ENCODE measurements around the gene EVA1B.

EVA1B gene

GRCh38 chr1:36307601-36308330, 15.7 kb downstream of the EVA1B start:
- no peak for DNase-seq

- peak; percentile 80 for DNase-seq
Measured at GRCh38 chr1:36306902-36307456, 16.5 kb downstream of the EVA1B start.

GRCh38 chr1:36306210-36306901, 17.1 kb downstream of the EVA1B start, which contains the start of gene SH3D21:
TSS of gene SH3D21 (plus strand) at chr1:36306368. CDS start at chr1:36306421, 53 bp downstream.
- no peak for DNase-seq

- no peak for DNase-seq
Measured at GRCh38 chr1:36305915-36306209, 17.6 kb downstream of the EVA1B start.

- DNase-seq, result no peak
Measured at GRCh38 chr1:36304970-36305914, 18.2 kb downstream of the EVA1B start.

GRCh38 chr1:36304521-36304920, 18.9 kb downstream of the EVA1B start:
- DNase-seq, result no peak

GRCh38 chr1:36303650-36304360, 19.6 kb downstream of the EVA1B start:
- DNase-seq, result no peak

- DNase-seq, result no peak
Measured at GRCh38 chr1:36303244-36303643, 20.2 kb downstream of the EVA1B start.

GRCh38 chr1:36301220-36301619, 22.2 kb downstream of the EVA1B start:
- DNase-seq, result no peak

GRCh38 chr1:36300526-36300925, 22.9 kb downstream of the EVA1B start:
- DNase-seq, result no peak

- no peak for DNase-seq
Measured at GRCh38 chr1:36298640-36299039, 24.8 kb downstream of the EVA1B start.

- no peak for DNase-seq
Measured at GRCh38 chr1:36297062-36297461, 26.4 kb downstream of the EVA1B start.

GRCh38 chr1:36295390-36295789, 28.1 kb downstream of the EVA1B start:
- no peak for DNase-seq

GRCh38 chr1:36287595-36287994, 35.9 kb downstream of the EVA1B start:
- DNase-seq, result no peak

GRCh38 chr1:36286802-36287201, 36.6 kb downstream of the EVA1B start:
- DNase-seq, result no peak

- DNase-seq, result peak; percentile 47
Measured at GRCh38 chr1:36285443-36286101, 37.9 kb downstream of the EVA1B start.

- DNase-seq, result no peak
Measured at GRCh38 chr1:36284517-36284916, 38.9 kb downstream of the EVA1B start.

- DNase-seq, result no peak
Measured at GRCh38 chr1:36284061-36284460, 39.4 kb downstream of the EVA1B start.

GRCh38 chr1:36279789-36280296, 43.6 kb downstream of the EVA1B start:
- no peak for DNase-seq

- no peak for DNase-seq
Measured at GRCh38 chr1:36279110-36279788, 44.2 kb downstream of the EVA1B start.

- DNase-seq, result no peak
Measured at GRCh38 chr1:36276688-36277087, 46.8 kb downstream of the EVA1B start.
